ENCODE data around the gene UGT2A3. TPM values are rescaled to one million over a fixed set of nuclear protein-coding genes. Genes with fewer than 3 reads are reported as not detected.

The UGT2A3 gene
- total and polyA plus RNA-seq, 2 experiments from 2014 or later: not detected

GRCh38 chr4:68905598-68905938 lies 46.0 kb downstream of the UGT2A3 start:
- H3K36me3 ChIP-seq: no peaks in the 10 kb centered on the region
- no peaks in the 10 kb centered on the region for H3K4me1 ChIP-seq (ENCODE audit: low read depth)
- H3K4me3 ChIP-seq: no peak overlapping the region
- no peak overlapping the region for H3K27ac ChIP-seq
- H3K27me3 ChIP-seq: no peaks in the 10 kb centered on the region
- no peak for DNase-seq (ENCODE audit: low read depth in 1 of 2, low spot score in 1 of 2)
- H3K9me3 ChIP-seq (ENCODE audit: low read depth): no peaks in the 10 kb centered on the region
- no peak for TF ChIP-seq CTCF (IDR thresholded peaks at IDR 0.05; ENCODE audit: low read depth, low read length)

- Histone ChIP-seq H3K27ac (no peak overlapping the region), H3K36me3 (no peaks in the 10 kb centered on the region), H3K9me3 (ENCODE audit: low read depth) (no peaks in the 10 kb centered on the region), H3K4me3 (no peak overlapping the region), H3K27me3 (no peaks in the 10 kb centered on the region), H3K4me1 (ENCODE audit: low read depth) (no peaks in the 10 kb centered on the region)
- DNase-seq (ENCODE audit: low read depth in 1 of 2, low spot score in 1 of 2): no peak
- TF ChIP-seq CTCF (IDR thresholded peaks at IDR 0.05; ENCODE audit: low read depth, low read length): no peak
These were observed 46.8 kb downstream of the UGT2A3 start for GRCh38 chr4:68904786-68905185.

DNA sequence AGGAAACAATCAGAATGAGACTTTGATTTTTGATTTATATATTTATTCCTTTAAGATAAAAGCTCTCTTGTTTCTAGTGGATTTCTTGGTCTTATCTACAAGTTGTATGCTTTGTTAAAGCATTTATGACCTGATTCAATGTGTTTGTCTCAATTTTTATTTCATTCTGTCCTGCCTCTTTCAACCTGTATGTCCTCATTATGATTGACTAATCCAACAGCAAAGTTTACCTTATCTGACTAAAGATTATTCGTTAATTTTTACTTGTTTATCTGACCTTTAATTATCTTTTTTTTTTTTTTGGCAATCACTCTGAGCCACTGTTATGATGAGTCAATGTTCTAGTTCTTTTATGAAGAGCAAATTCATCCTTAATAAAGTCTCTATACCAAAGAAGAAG lies 54.9 kb downstream of the UGT2A3 start:
- H3K4me1 ChIP-seq (ENCODE audit: low read depth): no peaks in the 10 kb centered on the region
- no peaks in the 10 kb centered on the region for H3K27me3 ChIP-seq
- no peak for DNase-seq (ENCODE audit: low read depth in 1 of 2, low spot score in 1 of 2)
- H3K4me3 ChIP-seq: no peak overlapping the region
- TF ChIP-seq CTCF (IDR thresholded peaks at IDR 0.05; ENCODE audit: low read depth, low read length): no peak
- no peaks in the 10 kb centered on the region for H3K36me3 ChIP-seq
- H3K9me3 ChIP-seq (ENCODE audit: low read depth): no peaks in the 10 kb centered on the region
- H3K27ac ChIP-seq: no peak overlapping the region

- DNase-seq (ENCODE audit: low read depth in 1 of 2, low spot score in 1 of 2): no peak
- Histone ChIP-seq H3K4me1 (ENCODE audit: low read depth) (no peaks in the 10 kb centered on the region), H3K27ac (no peak overlapping the region), H3K36me3 (no peaks in the 10 kb centered on the region), H3K27me3 (no peaks in the 10 kb centered on the region), H3K4me3 (no peak overlapping the region), H3K9me3 (ENCODE audit: low read depth) (no peaks in the 10 kb centered on the region)
- TF ChIP-seq CTCF (IDR thresholded peaks at IDR 0.05; ENCODE audit: low read depth, low read length): no peak
These were observed 55.9 kb downstream of the UGT2A3 start for GRCh38 chr4:68895561-68896198.

- Histone ChIP-seq H3K9me3 (ENCODE audit: low read depth) (no peaks in the 10 kb centered on the region), H3K27ac (no peak overlapping the region), H3K27me3 (no peaks in the 10 kb centered on the region), H3K4me1 (ENCODE audit: low read depth) (no peaks in the 10 kb centered on the region), H3K36me3 (no peaks in the 10 kb centered on the region), H3K4me3 (no peak overlapping the region)
- TF ChIP-seq CTCF (IDR thresholded peaks at IDR 0.05; ENCODE audit: low read depth, low read length): no peak
- DNase-seq (ENCODE audit: low read depth in 1 of 2, low spot score in 1 of 2): no peak
These were observed 58.7 kb downstream of the UGT2A3 start for GRCh38 chr4:68892861-68893260.

GRCh38 chr4:68891678-68892077 lies 59.9 kb downstream of the UGT2A3 start:
- no peaks in the 10 kb centered on the region for H3K9me3 ChIP-seq (ENCODE audit: low read depth)
- no peak overlapping the region for H3K27ac ChIP-seq
- no peak for TF ChIP-seq CTCF (IDR thresholded peaks at IDR 0.05; ENCODE audit: low read depth, low read length)
- H3K36me3 ChIP-seq: no peaks in the 10 kb centered on the region
- no peaks in the 10 kb centered on the region for H3K4me1 ChIP-seq (ENCODE audit: low read depth)
- no peak for DNase-seq (ENCODE audit: low read depth in 1 of 2, low spot score in 1 of 2)
- no peaks in the 10 kb centered on the region for H3K27me3 ChIP-seq
- H3K4me3 ChIP-seq: no peak overlapping the region
